Activated T-cell treated with anti-CD3 and anti-CD28 coated beads for 4 hours (primary cell): ENCODE measurements around the gene YWHAG.
"Not testable (repeated sequence)": the region's sequence is repeated elsewhere in the genome, so short reads cannot be mapped to it uniquely, and the experiment has no call there.

ENCODE experiments used
- DNase-seq: peaks from one replicate; pipeline ENCODE4 v3.0.0-alpha.2; 2020

The YWHAG gene

DNA sequence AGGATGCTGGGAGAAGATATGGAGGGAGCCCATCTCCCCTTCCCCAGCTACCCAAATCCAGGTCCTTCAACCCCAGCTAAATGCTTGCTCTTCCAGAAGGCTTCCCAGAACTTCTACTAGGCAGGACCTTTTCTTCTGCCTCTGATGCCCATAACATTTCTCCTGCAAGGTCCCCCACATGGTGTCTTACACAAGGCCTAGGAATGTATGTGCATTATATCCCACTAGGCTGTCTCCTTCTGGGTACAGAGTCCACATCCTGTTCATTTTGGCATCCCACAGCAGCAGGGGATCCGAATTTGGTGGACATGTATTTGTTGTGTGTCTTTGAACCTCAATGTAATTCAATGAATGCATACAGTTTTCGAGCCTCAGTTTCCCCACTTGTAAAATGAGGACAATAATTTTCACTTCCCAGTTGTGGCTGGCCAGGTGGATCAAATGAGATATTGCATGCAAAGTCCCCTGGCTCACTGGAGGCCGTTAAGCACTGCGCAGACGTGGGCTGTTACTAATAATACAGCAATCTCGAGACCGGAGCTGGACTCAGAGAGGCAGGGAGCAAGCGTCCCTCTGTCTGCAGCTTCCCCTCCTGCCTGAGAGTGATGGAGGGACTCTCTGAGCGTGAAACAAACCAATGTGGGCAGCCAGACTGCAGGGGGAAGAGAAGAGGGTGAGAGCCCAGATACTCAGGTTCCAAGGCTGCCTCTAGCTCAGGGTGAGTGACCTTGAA lies 18.6 kb upstream of the YWHAG start:
- DNase-seq, result no peak

DNA sequence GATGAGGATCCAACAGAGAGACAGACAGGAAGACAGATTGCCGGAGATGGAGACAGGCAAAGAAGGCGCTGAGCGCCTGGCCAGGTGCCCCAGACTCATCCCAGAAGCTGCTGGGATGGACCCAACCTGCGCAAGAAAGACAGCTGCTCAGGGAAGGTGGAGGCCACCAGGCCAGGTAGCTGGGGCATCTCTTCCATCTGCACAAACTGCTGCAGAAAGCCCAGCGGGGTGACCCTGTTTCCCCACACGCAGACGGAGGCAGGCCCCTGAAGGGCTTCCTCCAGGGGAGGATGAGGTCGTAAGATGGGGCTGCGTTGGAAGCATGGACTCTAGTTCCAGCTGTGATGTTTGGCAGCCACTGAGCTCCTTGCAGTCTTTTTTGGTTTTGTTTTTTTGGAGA lies 16.5 kb upstream of the YWHAG start:
- DNase-seq, result no peak

DNA sequence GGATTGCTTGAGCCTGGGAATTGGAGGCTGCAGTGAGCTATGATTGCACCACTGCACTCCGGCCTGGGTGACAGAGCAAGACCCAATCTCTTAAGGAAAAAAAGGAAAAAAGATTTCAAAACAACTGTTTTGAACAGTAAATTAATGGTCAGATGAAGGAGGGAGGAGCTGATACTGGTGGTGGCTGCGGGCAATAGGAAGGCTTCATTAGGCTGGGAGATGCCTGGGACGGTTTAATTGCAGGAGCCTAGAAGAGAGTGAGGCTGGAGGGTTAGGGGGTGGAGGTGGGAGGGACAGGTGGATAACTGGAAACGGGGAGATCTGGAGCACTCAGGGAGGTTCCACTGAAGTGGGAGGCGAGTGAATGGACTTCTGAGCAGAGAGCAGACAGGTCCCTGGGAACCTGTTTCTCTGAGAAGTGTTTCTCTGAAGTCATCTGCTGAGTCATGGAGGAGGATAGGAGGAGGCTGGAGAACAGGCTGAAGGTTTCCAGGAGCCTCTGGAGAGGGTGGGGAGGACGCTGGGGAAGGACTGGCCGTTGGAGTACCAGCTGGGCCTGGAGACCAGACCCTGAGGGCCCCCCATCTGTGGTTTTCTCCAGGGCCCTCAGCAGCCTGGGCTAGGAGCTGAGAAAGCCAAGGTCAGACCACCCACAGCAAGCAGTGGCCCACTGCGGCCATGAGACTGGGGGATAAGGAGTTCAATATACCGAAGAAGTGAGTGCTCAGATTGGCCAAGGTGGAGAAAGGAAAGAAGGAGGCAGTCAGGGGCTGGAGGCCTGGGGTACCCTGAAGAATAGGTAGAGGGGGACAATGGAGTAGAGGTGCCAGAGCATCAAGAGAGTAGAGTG lies 14.4 kb upstream of the YWHAG start:
- no peak for DNase-seq

DNA sequence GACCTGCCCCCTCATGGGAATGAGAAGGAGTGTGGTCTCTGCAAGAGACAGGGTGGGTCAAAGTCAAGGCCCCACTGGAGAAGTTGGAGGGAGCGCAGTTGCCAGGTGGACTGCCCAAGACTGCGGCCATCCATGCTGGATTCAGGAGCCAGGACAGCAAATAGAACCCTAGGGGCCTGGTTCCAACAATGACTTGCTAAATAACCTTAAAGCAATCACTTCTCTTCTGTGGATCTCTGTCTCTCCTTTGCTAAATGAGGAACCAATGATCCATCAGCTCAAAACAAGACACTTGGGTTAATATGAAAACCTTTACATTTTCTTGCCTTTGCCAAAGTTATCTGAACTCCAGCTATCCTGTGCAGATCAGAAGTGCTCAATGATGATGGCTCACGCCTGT lies 12.6 kb upstream of the YWHAG start:
- DNase-seq, result no peak

GRCh38 chr7:76369018-76369417 lies 10.2 kb upstream of the YWHAG start:
- DNase-seq, result no peak

GRCh38 chr7:76368190-76368589 lies 9.4 kb upstream of the YWHAG start:
- no peak for DNase-seq

DNA sequence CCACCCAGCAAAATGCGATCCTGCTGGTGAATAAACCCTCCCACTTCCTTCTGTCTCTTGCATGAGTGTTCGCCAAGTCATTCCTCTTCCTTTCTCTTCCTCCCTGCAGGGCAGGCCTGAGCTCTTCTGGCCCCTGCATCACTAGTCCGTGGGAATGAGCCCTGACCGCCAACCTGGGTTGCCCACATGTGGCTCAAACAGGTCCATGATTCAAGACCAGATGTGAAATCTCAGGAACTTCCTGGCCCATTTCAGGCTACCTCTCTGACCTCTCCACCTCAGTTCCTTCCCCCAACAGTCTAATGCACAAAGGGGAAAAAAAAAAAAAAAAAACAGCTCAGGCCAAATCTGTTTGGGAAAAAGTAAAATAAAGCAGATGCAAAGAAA lies 5.4 kb upstream of the YWHAG start:
- no peak for DNase-seq

DNA sequence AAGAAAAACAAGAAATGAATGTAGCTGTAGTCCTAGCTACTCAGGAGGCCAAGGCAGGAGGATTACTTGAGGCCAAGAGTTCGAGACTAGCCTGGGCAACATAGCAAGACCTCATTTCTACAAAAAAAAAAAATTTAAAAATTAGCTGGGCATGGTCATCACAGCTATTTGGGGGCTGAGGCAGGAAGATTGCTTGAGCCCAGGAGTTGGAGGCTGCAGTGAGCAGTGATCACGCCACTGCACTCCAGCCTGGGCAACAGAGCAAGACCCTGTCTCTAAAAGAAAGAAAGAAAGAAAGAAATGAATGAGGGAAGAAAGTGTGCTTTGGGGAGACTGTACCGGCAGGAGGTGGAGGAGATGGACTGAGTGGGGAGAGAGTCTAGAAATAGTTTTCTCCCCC lies 5.0 kb upstream of the YWHAG start:
- DNase-seq, result not testable (repeated sequence)

DNA sequence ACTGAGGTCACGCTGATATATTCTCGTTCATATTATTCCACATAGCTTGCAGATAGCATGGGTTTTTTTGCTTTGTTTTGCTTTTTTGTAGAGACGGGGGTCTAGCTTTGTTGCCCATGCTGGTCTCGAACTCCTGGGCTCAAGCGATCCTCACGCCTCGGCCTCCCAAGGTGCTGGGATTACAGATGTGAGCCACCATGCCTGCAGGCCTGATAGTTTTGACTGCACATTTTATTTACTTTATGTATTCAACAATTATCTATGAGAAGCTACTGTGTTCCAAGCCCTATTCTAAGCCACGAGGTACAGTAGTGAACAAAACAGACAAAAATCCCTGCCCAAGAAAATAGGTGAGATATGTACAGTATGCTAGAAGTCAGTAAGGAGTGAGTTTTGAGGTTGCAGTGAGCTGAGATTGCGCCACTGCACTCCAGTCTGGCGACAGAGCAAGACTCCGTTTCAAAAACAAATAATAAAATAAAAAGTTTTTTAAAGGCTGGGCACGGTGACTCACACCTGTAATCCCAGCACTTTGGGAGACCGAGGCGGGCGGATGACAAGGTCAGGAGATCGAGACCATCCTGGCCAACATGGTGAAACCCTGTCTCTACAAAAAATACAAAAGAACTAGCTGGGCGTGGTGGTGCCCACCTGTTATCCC lies 1.3 kb upstream of the YWHAG start:
- DNase-seq, result no peak

DNA sequence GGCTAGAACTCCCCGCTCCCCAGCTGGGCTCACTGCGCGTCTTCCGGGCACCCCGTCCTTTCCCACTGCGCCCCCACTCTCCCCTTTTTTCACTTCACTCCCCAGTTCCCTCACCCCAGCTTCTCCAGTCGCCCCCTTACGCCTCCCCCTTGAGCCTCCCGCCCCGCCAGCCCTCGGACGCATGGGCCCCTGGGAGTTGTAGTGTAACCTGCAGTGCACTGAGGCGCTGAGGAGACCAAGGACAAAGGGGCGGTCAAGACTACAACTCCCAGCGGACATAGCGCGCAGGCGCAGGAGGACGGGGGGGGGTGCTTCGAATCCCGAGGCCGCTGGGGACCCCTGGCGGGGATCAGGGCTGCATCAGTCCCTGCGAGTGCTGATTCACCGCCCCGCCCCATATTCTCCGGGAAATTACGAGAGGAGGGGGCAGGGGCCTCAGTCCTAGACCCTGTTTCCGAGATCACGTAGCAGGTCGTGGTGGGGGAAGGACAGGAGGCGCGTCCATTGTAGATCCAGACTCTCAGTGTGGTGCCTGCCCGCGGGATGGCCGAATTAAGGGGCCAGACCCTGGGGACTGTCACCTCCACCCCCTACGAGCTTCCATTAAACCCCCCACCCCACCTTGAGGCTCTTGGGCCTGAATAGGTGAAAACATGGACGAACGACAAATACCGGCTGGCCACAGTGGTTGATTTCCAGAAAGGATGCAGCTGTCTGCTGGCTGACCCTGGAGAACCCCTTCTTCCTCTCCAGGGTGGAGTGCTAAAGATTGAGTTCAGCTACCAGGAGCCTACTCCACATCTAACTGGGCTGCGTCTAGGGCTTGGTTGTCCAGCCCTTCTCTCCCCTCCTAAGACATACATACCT lies 553 bp upstream of the YWHAG start:
- DNase-seq, result peak; percentile 87

GRCh38 chr7:76358011-76358480 lies 745 bp downstream of the YWHAG start:
- DNase-seq, result peak; percentile 50

DNA sequence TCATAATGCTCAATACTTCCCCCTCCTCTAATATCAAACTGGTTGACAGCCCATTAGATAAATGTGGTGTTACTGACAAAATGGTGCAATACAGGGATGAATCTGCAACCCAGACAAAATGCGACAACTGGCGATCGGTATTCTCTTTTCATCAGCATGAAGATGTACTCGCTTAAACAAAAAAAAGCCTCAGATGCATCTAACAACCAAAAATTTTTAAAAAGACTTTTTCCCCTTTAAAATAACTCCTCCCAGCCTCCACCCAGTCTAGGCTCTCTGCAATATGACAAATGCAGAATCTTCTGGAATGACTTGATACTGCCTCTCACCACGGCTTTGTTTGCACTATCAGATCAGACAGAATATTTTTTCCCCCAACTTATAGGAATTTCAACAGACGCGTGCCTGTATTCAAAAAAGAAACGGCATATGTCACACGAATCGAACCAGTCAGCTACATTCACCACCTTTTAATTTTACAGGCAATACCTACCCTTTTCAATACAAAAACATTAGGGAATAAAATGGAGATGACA lies 1.2 kb downstream of the YWHAG start:
- DNase-seq, result no peak

- no peak for DNase-seq
These were observed 2.0 kb downstream of the YWHAG start for GRCh38 chr7:76356823-76357222.

- DNase-seq, result no peak
These were observed 2.7 kb downstream of the YWHAG start for GRCh38 chr7:76356115-76356514.

GRCh38 chr7:76354981-76355730 lies 3.6 kb downstream of the YWHAG start:
- no peak for DNase-seq

- no peak for DNase-seq
These were observed 4.3 kb downstream of the YWHAG start for GRCh38 chr7:76354516-76354915.

DNA sequence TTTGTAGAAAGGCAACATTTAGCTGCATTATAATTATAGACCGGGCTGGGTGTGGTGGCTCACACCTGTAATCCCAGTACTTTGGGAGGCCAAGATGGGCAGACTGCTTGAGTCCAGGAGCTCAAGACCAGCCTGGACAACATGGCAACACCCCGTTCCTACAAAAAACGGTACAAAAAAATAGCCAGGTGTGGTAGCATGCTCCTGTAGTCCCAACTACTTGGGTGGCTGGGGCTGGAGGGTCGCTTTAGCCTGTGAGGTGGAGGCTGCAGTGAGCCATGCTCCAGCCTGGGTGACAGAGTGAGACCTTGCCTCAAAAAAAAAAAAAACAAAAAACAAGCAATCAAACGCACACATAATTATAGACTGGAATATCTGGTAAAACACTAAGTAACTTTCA lies 5.0 kb downstream of the YWHAG start:
- no peak for DNase-seq

- DNase-seq, result no peak
These were observed 6.6 kb downstream of the YWHAG start for GRCh38 chr7:76352193-76352592.

DNA sequence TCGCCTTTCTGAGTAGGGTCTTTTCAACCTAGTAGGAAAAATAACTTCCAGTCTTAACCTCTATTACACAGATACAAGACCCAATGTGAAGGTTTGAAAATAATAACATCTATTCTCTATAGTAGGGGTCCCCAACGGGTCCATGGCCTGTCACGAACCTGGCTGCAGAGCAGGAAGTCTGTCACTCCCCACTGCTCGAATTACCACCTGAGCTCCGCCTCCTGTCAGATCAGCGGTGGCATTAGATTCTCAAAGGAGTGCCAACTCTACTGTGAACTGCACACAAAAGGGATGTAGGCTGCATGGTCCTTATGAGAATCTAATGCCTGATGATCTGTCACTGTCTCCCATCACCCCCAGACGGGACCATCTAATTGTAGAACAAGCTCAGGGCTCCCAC lies 7.4 kb downstream of the YWHAG start:
- no peak for DNase-seq

DNA sequence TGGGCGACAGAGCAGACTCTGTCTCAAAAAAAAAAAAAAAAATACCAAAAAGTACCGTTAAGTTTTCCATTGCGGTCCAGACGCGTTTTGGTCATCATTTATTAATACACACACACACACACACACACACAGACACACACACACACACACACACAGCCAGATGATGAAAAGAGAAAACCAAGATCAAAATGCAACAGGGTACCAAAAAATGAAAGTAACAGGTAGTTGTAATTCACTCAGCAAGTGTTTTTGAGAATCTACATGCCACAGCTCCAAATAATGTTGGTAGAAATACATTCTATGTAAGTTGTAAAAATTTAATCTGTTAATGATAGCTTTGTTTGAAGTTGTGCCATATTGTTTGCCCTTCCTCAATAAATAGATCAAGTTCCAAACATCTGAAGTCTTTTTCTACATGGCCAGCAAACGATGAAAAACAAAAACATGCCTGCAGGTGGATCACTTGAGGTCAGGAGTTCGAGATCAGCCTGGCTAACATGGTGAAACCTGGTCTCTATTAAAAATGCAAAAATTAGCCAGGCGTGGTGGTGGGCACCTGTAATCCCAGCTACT lies 9.4 kb downstream of the YWHAG start:
- no peak for DNase-seq

- no peak for DNase-seq
These were observed 11.1 kb downstream of the YWHAG start for GRCh38 chr7:76347710-76348109.
